GM19452 (cell line): Measurements from ENCODE around the gene ELP2.

Experiments used
- ATAC-seq: cut with Tn5 transposase; IDR thresholded peaks from one replicate; pipeline ENCODE4 v1.9.1; 2021; ENCODE audit not compliant: unreplicated experiment

ELP2 gene

GRCh38 chr18:36124841-36125240 is 4.9 kb upstream of the ELP2 start:
- ATAC-seq, result no peak

GRCh38 chr18:36126668-36127067 is 3.0 kb upstream of the ELP2 start:
- no peak for ATAC-seq

- no peak for ATAC-seq
Measured at GRCh38 chr18:36127836-36128529, 1.7 kb upstream of the ELP2 start.

- no peak for ATAC-seq
Measured at GRCh38 chr18:36128530-36128870, 1.2 kb upstream of the ELP2 start.

GRCh38 chr18:36128907-36129299 is 796 bp upstream of the ELP2 start:
- peak; percentile 10 for ATAC-seq

- ATAC-seq, result peak; percentile 21
Measured at GRCh38 chr18:36130039-36130831, 536 bp downstream of the ELP2 start.

GRCh38 chr18:36130883-36131653 is 1.4 kb downstream of the ELP2 start:
- ATAC-seq, result no peak

- ATAC-seq, result no peak
Measured at GRCh38 chr18:36131692-36132483, 2.2 kb downstream of the ELP2 start.

GRCh38 chr18:36132756-36133155 is 3.1 kb downstream of the ELP2 start:
- no peak for ATAC-seq

- no peak for ATAC-seq
Measured at GRCh38 chr18:36135264-36135663, 5.6 kb downstream of the ELP2 start.

GRCh38 chr18:36139245-36139644 is 9.5 kb downstream of the ELP2 start:
- no peak for ATAC-seq

GRCh38 chr18:36141576-36141975 is 11.9 kb downstream of the ELP2 start:
- ATAC-seq, result no peak

GRCh38 chr18:36142751-36143150 is 13.1 kb downstream of the ELP2 start:
- ATAC-seq, result no peak

- no peak for ATAC-seq
Measured at GRCh38 chr18:36143391-36143790, 13.7 kb downstream of the ELP2 start.

GRCh38 chr18:36149514-36150289 is 20.0 kb downstream of the ELP2 start:
- ATAC-seq, result peak; percentile 93

GRCh38 chr18:36152781-36153180 is 23.1 kb downstream of the ELP2 start:
- ATAC-seq, result no peak

GRCh38 chr18:36153203-36153602 is 23.5 kb downstream of the ELP2 start:
- no peak for ATAC-seq

- no peak for ATAC-seq
Measured at GRCh38 chr18:36153771-36154170, 24.1 kb downstream of the ELP2 start.

- ATAC-seq, result no peak
Measured at GRCh38 chr18:36155851-36156757, 26.4 kb downstream of the ELP2 start.
